HepG2 (cell line): Measurements from ENCODE around the gene KANSL1. TPM values are rescaled to one million over a fixed set of nuclear protein-coding genes. Genes with fewer than 3 reads are reported as not detected.

ENCODE experiments used
- ATAC-seq: fragments of 200-7000 bp; cut with Tn5 transposase; 3 replicates; pipeline ENCODE4 v1.9.1; 2020; ENCODE audit warnings: mild to moderate bottlenecking, moderate library complexity
- BruUV-seq: library from RNA; stranded (reverse); fragments of 400-500 nt; replicated peaks from 2 replicates; lab custom pipeline; 2021; lab: Mats Ljungman, UMichigan
- CTCF ChIA-PET: fragments of 300-600 bp; formaldehyde crosslinking; extraction: SDS; loops from one replicate; lab custom pipeline; 2021; ENCODE audit warnings: low total read pairs, inconsistent platforms, low intra/inter-chr PET ratio; lab: Yijun Ruan, JAX
- POLR2A ChIA-PET: fragments of 350-600 bp; sonication (Branson Sonifier 250); formaldehyde crosslinking; loops from one replicate; lab custom pipeline; 2020; ENCODE audit warnings: antibody characterized with exemption, inconsistent platforms; lab: Yijun Ruan, JAX
- DNase-seq: peaks from one replicate; pipeline ENCODE4 v3.0.0-alpha.2; 2015; ENCODE audit warnings: low spot score
- FAIRE-seq: peaks from 3 replicates; lab custom pipeline; 2011; peaks lifted over from hg19 to GRCh38; lab: Jason Lieb, UNC
- H2AFZ ChIP-seq: one replicate; pipeline ENCODE4 v1.6.1; 2011; ENCODE audit warnings: low read length, inconsistent platforms
- H3K27ac ChIP-seq: fragments of 300-600 bp; 3 replicates; pipeline ENCODE4 v1.8.0; 2011; ENCODE audit warnings: mixed run types, mild to moderate bottlenecking, mixed read lengths, low read length, inconsistent platforms; ENCODE audit not compliant: insufficient read depth; ENCODE audit errors: extremely low read length
- H3K27me3 ChIP-seq, 2 experiments: fragments of 200-600 bp in 1 of 2; 2 replicates in 1 of 2; 3 replicates in 1 of 2; pipeline versions ENCODE4 v1.6.0 to v1.8.0; 2011; ENCODE audit warnings: low read length in 2 of 2, mild to moderate bottlenecking in 2 of 2, moderate library complexity in 2 of 2, inconsistent platforms in 1 of 2; ENCODE audit not compliant: insufficient read depth in 2 of 2, control insufficient read depth in 1 of 2
- H3K36me3 ChIP-seq, 2 experiments: fragments of 200-600 bp in 1 of 2; replicated peaks in 1 of 2; 2 replicates in 1 of 2; 3 replicates in 1 of 2; pipeline versions ENCODE4 v1.5.1 to v1.8.0; 2011; ENCODE audit warnings: low read length in 2 of 2, inconsistent platforms in 1 of 2; ENCODE audit not compliant: insufficient read depth in 2 of 2, control insufficient read depth in 1 of 2
- H3K4me1 ChIP-seq: 2 replicates; pipeline ENCODE4 v1.5.1; 2012; ENCODE audit warnings: low read length, inconsistent platforms; ENCODE audit not compliant: insufficient read depth
- H3K4me2 ChIP-seq: 2 replicates; pipeline ENCODE4 v1.6.0; 2011; ENCODE audit warnings: low read depth, low read length, inconsistent platforms
- H3K4me3 ChIP-seq, 3 experiments: fragments of 200-600 bp in 1 of 3; sonication (generic), shearing (Covaris generic) in 1 of 3; replicated peaks in 1 of 3; 2 replicates each; pipeline ENCODE4 v1.5.1; 2011 to 2016; ENCODE audit warnings: low read length in 3 of 3, inconsistent platforms in 2 of 3, low read depth in 2 of 3, mild to moderate bottlenecking in 2 of 3, control low read depth in 1 of 3, mixed read lengths in 1 of 3; ENCODE audit not compliant: insufficient read depth in 1 of 3
- H3K79me2 ChIP-seq: one replicate; pipeline ENCODE4 v1.6.1; 2011; ENCODE audit warnings: low read length, inconsistent platforms; ENCODE audit not compliant: insufficient read depth
- H3K9ac ChIP-seq: 2 replicates; pipeline ENCODE4 v1.6.0; 2011; ENCODE audit warnings: mild to moderate bottlenecking, low read depth, low read length, inconsistent platforms; ENCODE audit not compliant: insufficient read depth
- H3K9me3 ChIP-seq: 2 replicates; pipeline ENCODE4 v1.5.1; 2012; ENCODE audit warnings: mild to moderate bottlenecking, low read length
- H4K20me1 ChIP-seq: 2 replicates; pipeline ENCODE4 v1.6.0; 2011; ENCODE audit warnings: inconsistent platforms, mild to moderate bottlenecking, low read length, moderate library complexity; ENCODE audit not compliant: insufficient read depth
- AHDC1 ChIP-seq: sonication (generic); formaldehyde crosslinking; IDR thresholded peaks from 2 replicates; pipeline ENCODE4 v1.5.1; 2020; ENCODE audit warnings: mild to moderate bottlenecking, missing genetic modification reagents, borderline replicate concordance
- ASH2L ChIP-seq: fragments of 300-600, 200-600 bp; sonication (generic); IDR thresholded peaks from 2 replicates; pipeline ENCODE4 v1.7.0; 2017; ENCODE audit warnings: low read depth, mild to moderate bottlenecking, moderate library complexity, mixed read lengths, low read length; ENCODE audit not compliant: insufficient read length
- MAFK ChIP-seq, 2 experiments: IDR thresholded peaks in 1 of 2; conservative IDR thresholded peaks in 1 of 2; 2 replicates each; pipeline ENCODE4 v1.6.1; 2011; ENCODE audit warnings: improper control_type of control experiment in 2 of 2, low read length in 2 of 2
- MBNL3 ChIP-seq: fragments of 250-450 bp; sonication (Bioruptor Pico); conservative IDR thresholded peaks from 2 replicates; pipeline ENCODE4 v1.8.0; 2022; ENCODE audit warnings: mild to moderate bottlenecking, inconsistent platforms
- RXRA ChIP-seq: sonication (generic); formaldehyde crosslinking; IDR thresholded peaks from 2 replicates; pipeline ENCODE4 v1.5.1; 2020; ENCODE audit warnings: missing genetic modification reagents
- SOX5 ChIP-seq: IDR thresholded peaks from 2 replicates; pipeline ENCODE4 v1.6.1; 2016; ENCODE audit warnings: borderline replicate concordance
- SYNCRIP ChIP-seq: fragments of 200-400 bp; formaldehyde crosslinking; IDR thresholded peaks from 2 replicates; pipeline ENCODE4 v1.6.1; 2018; ENCODE audit warnings: mild to moderate bottlenecking, low read depth, low read length; ENCODE audit not compliant: insufficient read depth
- TFAP4 ChIP-seq: sonication (generic); IDR thresholded peaks from 2 replicates; pipeline ENCODE4 v1.6.1; 2016; ENCODE audit warnings: low read depth, borderline replicate concordance
- ZFP36L1 ChIP-seq: sonication (generic); formaldehyde crosslinking; IDR thresholded peaks from 2 replicates; pipeline ENCODE4 v1.8.0; 2022; ENCODE audit warnings: mild to moderate bottlenecking, missing genetic modification reagents, moderate library complexity
- ZNF292 ChIP-seq: sonication (generic); formaldehyde crosslinking; IDR thresholded peaks from 2 replicates; pipeline ENCODE4 v1.8.1; 2022; ENCODE audit warnings: mild to moderate bottlenecking, low read depth, missing genetic modification reagents, borderline replicate concordance
- ZNF546 ChIP-seq: sonication (generic); formaldehyde crosslinking; conservative IDR thresholded peaks from 2 replicates; pipeline ENCODE4 v1.8.1; 2023; ENCODE audit warnings: mild to moderate bottlenecking, missing genetic modification reagents
- ZNF687 ChIP-seq: sonication (generic); formaldehyde crosslinking; IDR thresholded peaks from 2 replicates; pipeline ENCODE4 v1.5.1; 2020; ENCODE audit warnings: mild to moderate bottlenecking, missing genetic modification reagents, moderate library complexity
- WGBS: methylation state at CpG from one replicate; pipeline ENCODE4 v1.1.6; 2017; ENCODE audit warnings: low lambda C conversion rate; 5-methylcytosine and 5-hydroxymethylcytosine counted together
- in situ Hi-C: cut with HindIII; loops from 2 replicates; pipeline ENCODE4 v1.10.0; 2017; ENCODE audit warnings: low pct_unique_long_range_greater_than_20kb; ENCODE audit not compliant: extremely low pct_ligation_motif_present
- intact Hi-C: fragments of 100-400 bp; cut with micrococcal nuclease; formaldehyde crosslinking; loops from one replicate; pipeline ENCODE4 v1.10.0; 2022; ENCODE audit not compliant: unreplicated experiment
- polyA plus RNA-seq, 8 experiments: library from polyadenylated mRNA; depleted of rRNA in 3 of 8; stranded (reverse) in 7 of 8; unstranded in 1 of 8; fragments of >200 nt; fragmentation: Illumina TruSeq in 4 of 8; extraction: Trizol in 4 of 8; gene quantifications; 2 replicates each; pipeline versions ENCODE4 v1.2.1 to v1.2.3, GENCODE V29; 2011 to 2016; ENCODE audit warnings: low read depth in 4 of 8, missing spikeins in 1 of 8, mixed read lengths in 1 of 8; ENCODE audit not compliant: insufficient read depth in 1 of 8
- total RNA-seq, 5 experiments: library from RNA; depleted of rRNA; stranded (reverse); fragments of >200 nt; fragmentation: Illumina TruSeq; extraction: Trizol; gene quantifications; 2 replicates each; pipeline ENCODE4 v1.2.3, GENCODE V29; 2016; ENCODE audit warnings: low read depth in 1 of 5

The KANSL1 gene
- total and polyA plus RNA-seq, 2 of the 13 experiments (the other 11 are each of a cell fraction or from before 2014, with no cell fraction given): 24.0 to 59.6 TPM

- no peaks in the 10 kb centered on the region for H3K9me3 ChIP-seq
- in situ Hi-C loops (no loop called here), intact Hi-C loops (no loop called here)
- H3K79me2 ChIP-seq: peaks cover 99% of the 10 kb centered on the region
- peaks cover 17 to 30% of the 10 kb centered on the region in 2 experiments for H3K36me3 ChIP-seq
- H2AFZ ChIP-seq: no peak overlapping the region
- H3K9ac ChIP-seq: no peak overlapping the region
- peak overlapping the region; percentile 13 for H3K27ac ChIP-seq
- WGBS: 67% methylated on average over 14 of the region's 14 CpGs
- no peak for FAIRE-seq
- POLR2A ChIA-PET: interaction anchor here (0.7 to 1.2 kb wide), 2 partner anchors 10 to 33 kb away, joined by 3 read pairs; no protein-coding TSS in a partner anchor
- CTCF ChIA-PET: no interaction called here
- no TSS peak for BruUV-seq
- no peak overlapping the region for H3K4me3 ChIP-seq
- peak; percentile 66 for ATAC-seq
- no peaks in the 10 kb centered on the region for H3K27me3 ChIP-seq
- H4K20me1 ChIP-seq: peaks cover 74% of the 10 kb centered on the region
- H3K4me2 ChIP-seq: 0 out of 2 replicates have a peak overlapping the region, but pooled peaks have one; percentile 1
- peaks cover 44% of the 10 kb centered on the region for H3K4me1 ChIP-seq
- DNase-seq: peak; percentile 65
- TF ChIP-seq ZNF546 (CRISPR knock-in tag): no peak
- TF ChIP-seq TFAP4: peak; percentile 39; the same call in 1 of the 2 replicates
- TF ChIP-seq ZNF292: no peak
- no peak for TF ChIP-seq MAFK (conservative IDR thresholded peaks at IDR 0.05 in 1 of 2, IDR thresholded peaks at IDR 0.05 in 1 of 2; ENCODE audit: low read length in 2 of 2)
- TF ChIP-seq RXRA (CRISPR knock-in tag): no peak
- no peak for TF ChIP-seq ZFP36L1
- no peak for TF ChIP-seq SYNCRIP
- TF ChIP-seq ZNF687 (CRISPR knock-in tag): peak; percentile 42
- no peak for TF ChIP-seq MBNL3 (CRISPR knock-in tag)
- TF ChIP-seq ASH2L: peak; percentile 25
- TF ChIP-seq SOX5 (CRISPR knock-in tag): peak; percentile 47; the same call in 1 of the 2 replicates
- TF ChIP-seq AHDC1 (CRISPR knock-in tag): peak; percentile 36; the same call in 1 of the 2 replicates
These were observed 25.2 kb downstream of the KANSL1 start for GRCh38 chr17:46167826-46168569.
